Endothelial cell (in vitro differentiated cells): ENCODE results near the gene NHS. TPM values are rescaled to one million over a fixed set of nuclear protein-coding genes. Genes with fewer than 3 reads are reported as not detected.

ENCODE experiments used
- microRNA-seq: library from miRNA; unstranded; fragments of <30 nt; microRNA quantifications from one replicate; pipeline ENCODE4, GENCODE V29; 2020; ENCODE audit not compliant: unreplicated experiment
- total RNA-seq: library from RNA; stranded (reverse); fragmentation: NEBNext Ultra II Directional; extraction: Animal tissue kit (Norgen Biotek cat#: 25700); gene quantifications from one replicate; pipeline ENCODE4 v1.2.1, GENCODE V29; 2021; ENCODE audit not compliant: unreplicated experiment

NHS gene
- total RNA-seq, 1 donor from 2014 or later: 5.3 TPM

Small RNAs within 50 kb of the gene (microRNA-seq; reads per million reads assigned to microRNA genes)
- gene MIR4768: not detected
